BLaER1 treated with 17β-estradiol and CSF1 and Interleukin-3, amounts not matched to agents 10 nM and 100 nM (cell line): ENCODE results near the gene PRKCB.

ENCODE experiments used
- H3K27ac ChIP-seq, 11 experiments: shearing (Covaris generic); formaldehyde crosslinking; 2 replicates each; pipeline ENCODE4 v1.8.1; 2022
- H3K27me3 ChIP-seq, 11 experiments: shearing (Covaris generic); formaldehyde crosslinking; 2 replicates each; pipeline ENCODE4 v1.8.1; 2022
- H3K36me3 ChIP-seq, 11 experiments: shearing (Covaris generic); formaldehyde crosslinking; 2 replicates each; pipeline ENCODE4 v1.8.1; 2022
- H3K4me1 ChIP-seq, 10 experiments: shearing (Covaris generic); formaldehyde crosslinking; 2 replicates each; pipeline ENCODE4 v1.8.1; 2022
- H3K4me2 ChIP-seq, 11 experiments: shearing (Covaris generic); formaldehyde crosslinking; 2 replicates each; pipeline ENCODE4 v1.8.1; 2022
- H3K4me3 ChIP-seq, 10 experiments: shearing (Covaris generic); formaldehyde crosslinking; 2 replicates each; pipeline ENCODE4 v1.8.1; 2022
- H3K9ac ChIP-seq, 11 experiments: shearing (Covaris generic); formaldehyde crosslinking; 2 replicates each; pipeline ENCODE4 v1.8.1; 2022
- H3K9me3 ChIP-seq, 11 experiments: shearing (Covaris generic); formaldehyde crosslinking; replicated peaks in 1 of 11; 2 replicates each; pipeline ENCODE4 v1.8.1; 2022
- H4K20me1 ChIP-seq, 11 experiments: shearing (Covaris generic); formaldehyde crosslinking; 2 replicates each; pipeline ENCODE4 v1.8.1; 2022
- Cebpa-rat ChIP-seq, 11 experiments: shearing (Covaris generic); IDR thresholded peaks; 2 replicates each; pipeline ENCODE4 v1.8.1; 2022

PRKCB gene

DNA sequence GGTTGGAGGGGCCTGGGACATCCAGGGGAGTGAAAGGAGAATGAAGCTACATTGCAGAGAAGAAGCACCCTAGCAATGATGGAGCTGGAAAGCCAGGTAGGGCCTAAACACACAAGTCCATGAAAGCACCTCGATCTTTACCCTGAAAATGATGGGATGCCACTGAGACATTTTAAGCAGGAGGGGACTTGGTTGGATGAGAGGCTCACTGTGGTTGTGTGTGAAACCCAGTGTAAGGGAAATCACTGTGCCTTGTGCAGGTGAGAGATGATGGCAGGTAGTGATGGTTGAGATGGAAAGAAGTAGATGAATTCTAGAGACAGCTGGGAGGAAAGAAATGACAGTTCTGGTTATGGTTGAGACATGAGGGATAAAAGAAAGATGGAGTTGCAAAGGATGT is 287.5 kb downstream of the PRKCB start:
- no peak for TF ChIP-seq Cebpa-rat (IDR thresholded peaks at IDR 0.05)
- Histone ChIP-seq H3K9ac (no peak overlapping the region), H3K27me3 (no peaks in the 10 kb centered on the region), H3K27ac (no peak overlapping the region), H3K36me3 (peaks cover 0 to 100% (median 13%) of the 10 kb centered on the region in 11 experiments; a peak in 12 of 22 replicates), H4K20me1 (peaks cover 0 to 13% (median 0%) of the 10 kb centered on the region in 11 experiments; a peak in 4 of 22 replicates), H3K4me3 (no peak overlapping the region), H3K4me2 (no peak overlapping the region), H3K4me1 (no peaks in the 10 kb centered on the region), H3K9me3 (no peaks in the 10 kb centered on the region)

GRCh38 chr16:24124291-24124690 is 288.5 kb downstream of the PRKCB start:
- Histone ChIP-seq H3K4me3 (no peak overlapping the region), H3K4me1 (no peaks in the 10 kb centered on the region), H3K9ac (no peak overlapping the region), H3K9me3 (no peaks in the 10 kb centered on the region), H3K27ac (no peak overlapping the region), H3K36me3 (peaks cover 0 to 100% (median 13%) of the 10 kb centered on the region in 11 experiments; a peak in 12 of 22 replicates), H4K20me1 (peaks cover 0 to 10% (median 0%) of the 10 kb centered on the region in 11 experiments; a peak in 2 of 22 replicates), H3K27me3 (no peaks in the 10 kb centered on the region), H3K4me2 (no peak overlapping the region)
- no peak for TF ChIP-seq Cebpa-rat (IDR thresholded peaks at IDR 0.05)

GRCh38 chr16:24125214-24125613 is 289.4 kb downstream of the PRKCB start:
- Histone ChIP-seq H3K4me1 (no peaks in the 10 kb centered on the region), H3K9ac (no peak overlapping the region), H3K36me3 (peaks cover 0 to 99% (median 13%) of the 10 kb centered on the region in 11 experiments; a peak in 12 of 22 replicates), H3K4me3 (no peak overlapping the region), H4K20me1 (peaks cover 0 to 10% (median 0%) of the 10 kb centered on the region in 11 experiments; a peak in 3 of 22 replicates), H3K9me3 (no peaks in the 10 kb centered on the region), H3K27me3 (no peaks in the 10 kb centered on the region), H3K4me2 (no peak overlapping the region), H3K27ac (no peak overlapping the region)
- no peak for TF ChIP-seq Cebpa-rat (IDR thresholded peaks at IDR 0.05)

DNA sequence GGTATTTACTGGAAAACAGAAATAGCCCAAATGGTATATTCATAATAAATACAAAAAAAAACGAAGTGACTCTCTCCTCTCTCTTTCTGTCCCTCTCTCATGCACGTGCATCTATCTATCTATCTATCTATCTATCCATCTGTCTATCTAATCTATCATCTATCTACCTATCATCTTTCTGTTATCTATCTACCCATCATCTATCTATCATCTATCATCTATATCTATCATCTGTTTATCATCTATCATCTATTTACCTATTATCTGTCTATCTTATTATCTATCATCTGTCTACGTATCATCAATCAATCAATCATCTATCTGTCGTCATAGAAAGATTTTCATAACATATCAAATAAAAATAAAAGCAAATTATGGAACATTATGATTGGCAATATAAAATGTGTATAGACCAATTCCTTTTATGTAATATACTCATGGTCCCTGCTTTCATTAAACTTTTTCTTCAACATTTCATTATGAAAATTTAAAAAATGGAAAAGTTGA is 293.7 kb downstream of the PRKCB start:
- Histone ChIP-seq H3K4me2 (no peak overlapping the region), H3K27ac (no peak overlapping the region), H3K9ac (no peak overlapping the region), H3K4me1 (no peaks in the 10 kb centered on the region), H3K4me3 (no peak overlapping the region), H3K36me3 (peaks cover 0 to 97% (median 5%) of the 10 kb centered on the region in 11 experiments; a peak in 12 of 22 replicates), H3K9me3 (no peaks in the 10 kb centered on the region), H3K27me3 (no peaks in the 10 kb centered on the region), H4K20me1 (peaks cover 0 to 26% (median 0%) of the 10 kb centered on the region in 11 experiments; a peak in 7 of 22 replicates)
- no peak for TF ChIP-seq Cebpa-rat (IDR thresholded peaks at IDR 0.05)

DNA sequence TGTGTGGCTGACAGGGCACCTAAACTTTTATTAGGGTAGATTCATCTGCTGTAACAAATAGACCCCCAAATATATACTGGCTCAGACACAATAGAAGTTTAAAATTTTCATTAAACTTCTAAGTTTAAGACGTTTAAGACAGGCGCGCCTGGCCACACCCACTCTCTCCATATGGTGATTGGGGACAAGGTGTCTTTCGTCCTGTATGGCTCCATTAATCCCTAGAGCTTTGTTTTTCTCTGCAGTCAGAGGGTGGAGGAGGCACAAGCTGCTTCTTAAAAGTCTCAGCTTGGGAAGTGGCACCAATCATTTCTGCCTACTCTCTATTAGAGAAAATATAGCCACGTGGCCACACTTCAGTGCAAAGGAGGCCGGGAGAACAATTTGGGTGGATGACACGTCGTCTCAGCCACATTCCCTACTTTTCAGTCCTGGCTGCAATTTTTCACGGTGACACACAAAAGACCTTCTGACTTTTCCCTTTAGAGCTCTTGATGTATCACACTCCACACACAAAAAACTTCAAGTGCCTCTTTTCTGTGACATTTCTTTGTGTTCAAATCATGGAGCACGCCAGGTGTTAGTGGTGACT is 294.8 kb downstream of the PRKCB start:
- Histone ChIP-seq H3K4me3 (no peak overlapping the region), H3K4me2 (no peak overlapping the region), H3K9me3 (no peaks in the 10 kb centered on the region), H3K4me1 (no peaks in the 10 kb centered on the region), H3K27ac (no peak overlapping the region), H3K9ac (no peak overlapping the region), H4K20me1 (peaks cover 0 to 26% (median 0%) of the 10 kb centered on the region in 11 experiments; a peak in 7 of 22 replicates), H3K36me3 (peaks cover 0 to 96% (median 0%) of the 10 kb centered on the region in 11 experiments; a peak in 11 of 22 replicates), H3K27me3 (no peaks in the 10 kb centered on the region)
- no peak for TF ChIP-seq Cebpa-rat (IDR thresholded peaks at IDR 0.05)

DNA sequence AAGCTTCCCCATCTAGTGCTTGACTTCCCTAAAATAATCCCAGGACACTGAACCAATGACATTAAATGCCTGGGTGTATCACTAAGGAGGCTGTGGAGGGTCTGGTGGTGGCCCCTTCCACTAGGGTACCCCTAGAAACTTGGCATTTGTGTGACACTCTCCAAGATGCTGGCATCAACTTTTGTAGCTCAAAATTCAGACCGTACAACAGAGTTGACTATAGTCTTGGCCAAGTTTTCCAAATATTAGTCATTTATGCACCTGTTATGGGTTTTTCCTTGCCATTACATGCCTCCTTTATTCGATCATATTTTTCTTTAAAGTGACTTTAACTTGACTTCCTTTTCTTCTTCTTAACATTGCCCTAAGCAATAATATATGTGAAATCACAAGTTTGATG is 295.5 kb downstream of the PRKCB start:
- Histone ChIP-seq H3K4me3 (no peak overlapping the region), H3K4me1 (no peaks in the 10 kb centered on the region), H3K4me2 (no peak overlapping the region), H3K9me3 (no peaks in the 10 kb centered on the region), H3K27me3 (no peaks in the 10 kb centered on the region), H3K36me3 (peaks cover 0 to 96% (median 0%) of the 10 kb centered on the region in 11 experiments; a peak in 10 of 22 replicates), H3K9ac (no peak overlapping the region), H3K27ac (no peak overlapping the region), H4K20me1 (peaks cover 0 to 26% (median 0%) of the 10 kb centered on the region in 11 experiments; a peak in 7 of 22 replicates)
- TF ChIP-seq Cebpa-rat (IDR thresholded peaks at IDR 0.05): no peak

GRCh38 chr16:24132048-24132796 is 296.4 kb downstream of the PRKCB start:
- no peak for TF ChIP-seq Cebpa-rat (IDR thresholded peaks at IDR 0.05)
- H3K4me1 ChIP-seq: no peaks in the 10 kb centered on the region
- H3K27me3 ChIP-seq: no peaks in the 10 kb centered on the region
- no peaks in the 10 kb centered on the region for H3K9me3 ChIP-seq
- H4K20me1 ChIP-seq: peaks cover 0 to 26% (median 0%) of the 10 kb centered on the region in 11 experiments; a peak in 7 of 22 replicates
- no peak overlapping the region for H3K4me3 ChIP-seq
- no peak overlapping the region for H3K9ac ChIP-seq
- no peak overlapping the region for H3K4me2 ChIP-seq
- H3K27ac ChIP-seq: no peak overlapping the region
- peaks cover 0 to 96% (median 0%) of the 10 kb centered on the region in 11 experiments; a peak in 10 of 22 replicates for H3K36me3 ChIP-seq

GRCh38 chr16:24132797-24133155 is 297.0 kb downstream of the PRKCB start:
- Histone ChIP-seq H3K9ac (no peak overlapping the region), H3K27me3 (no peaks in the 10 kb centered on the region), H3K4me2 (no peak overlapping the region), H3K4me3 (no peak overlapping the region), H3K4me1 (no peaks in the 10 kb centered on the region), H3K27ac (no peak overlapping the region), H4K20me1 (peaks cover 0 to 26% (median 0%) of the 10 kb centered on the region in 11 experiments; a peak in 7 of 22 replicates), H3K9me3 (no peaks in the 10 kb centered on the region), H3K36me3 (peaks cover 0 to 96% (median 0%) of the 10 kb centered on the region in 11 experiments; a peak in 10 of 22 replicates)
- no peak for TF ChIP-seq Cebpa-rat (IDR thresholded peaks at IDR 0.05)
